Karpas-422 (cell line): ENCODE results near the gene SPATA19. TPM values are rescaled to one million over a fixed set of nuclear protein-coding genes. Genes with fewer than 3 reads are reported as not detected.

Source experiments
- DNase-seq: peaks from one replicate; pipeline ENCODE4 v3.0.0-alpha.2; 2015
- H2AFZ ChIP-seq: fragments of 200-600 bp; sonication (generic); 2 replicates; pipeline ENCODE4 v1.6.1; 2014; ENCODE audit warnings: antibody characterized with exemption, low read length, mixed read lengths
- H3K27ac ChIP-seq: fragments of 200-600 bp; sonication (generic); 2 replicates; pipeline ENCODE4 v1.5.1; 2014; ENCODE audit warnings: mild to moderate bottlenecking, low read length, moderate library complexity
- H3K27me3 ChIP-seq: fragments of 200-600 bp; sonication (generic); 2 replicates; pipeline ENCODE4 v1.6.1; 2014; ENCODE audit warnings: low read length, mixed read lengths
- H3K36me3 ChIP-seq: fragments of 200-600 bp; sonication (generic); 2 replicates; pipeline ENCODE4 v1.6.1; 2014; ENCODE audit warnings: low read length, mixed read lengths; ENCODE audit not compliant: insufficient read depth
- H3K4me1 ChIP-seq: fragments of 200-600 bp; sonication (generic); 2 replicates; pipeline ENCODE4 v1.6.1; 2014; ENCODE audit warnings: mild to moderate bottlenecking, low read length, mixed read lengths
- H3K4me2 ChIP-seq: fragments of 200-600 bp; sonication (generic); 2 replicates; pipeline ENCODE4 v1.6.1; 2014; ENCODE audit warnings: low read length, low read depth, mild to moderate bottlenecking; ENCODE audit not compliant: poor library complexity, severe bottlenecking
- H3K4me3 ChIP-seq: fragments of 200-600 bp; sonication (generic); 2 replicates; pipeline ENCODE4 v1.5.1; 2014; ENCODE audit warnings: mild to moderate bottlenecking, antibody characterized with exemption, low read length, mixed read lengths
- H3K79me2 ChIP-seq: fragments of 200-600 bp; sonication (generic); 2 replicates; pipeline ENCODE4 v1.6.1; 2014; ENCODE audit warnings: mild to moderate bottlenecking, low read length, mixed read lengths
- H3K9ac ChIP-seq: fragments of 200-600 bp; sonication (generic); 2 replicates; pipeline ENCODE4 v1.6.0; 2014; ENCODE audit warnings: low read length
- H3K9me2 ChIP-seq: fragments of 200-600 bp; sonication (generic), shearing (Covaris generic); replicated peaks from 2 replicates; pipeline ENCODE4 v1.6.0; 2014; ENCODE audit warnings: mild to moderate bottlenecking, low read length, moderate library complexity; ENCODE audit not compliant: insufficient read depth
- H3K9me3 ChIP-seq: fragments of 300-700, 200-600 bp; sonication (generic); 2 replicates; pipeline ENCODE4 v1.6.1; 2014; ENCODE audit warnings: low read length, mixed read lengths
- H4K20me1 ChIP-seq: fragments of 200-600 bp; sonication (generic); 2 replicates; pipeline ENCODE4 v1.6.1; 2014; ENCODE audit warnings: mild to moderate bottlenecking, antibody characterized with exemption, low read length, low read depth; ENCODE audit not compliant: insufficient read depth
- total RNA-seq: library from RNA; depleted of rRNA; stranded (reverse); fragments of >200 nt; shearing (Covaris generic); gene quantifications from 2 replicates; pipeline ENCODE4 v1.2.3, GENCODE V29; 2014; ENCODE audit warnings: low replicate concordance

Gene SPATA19
- total RNA-seq, 1 experiment from 2014 or later = not detected

GRCh38 chr11:133826866-133827265, 18.4 kb downstream of the SPATA19 start:
- no peak overlapping the region for H3K4me2 ChIP-seq
- H3K9me2 ChIP-seq = no peaks in the 10 kb centered on the region
- no peaks in the 10 kb centered on the region for H3K9me3 ChIP-seq
- H4K20me1 ChIP-seq = no peaks in the 10 kb centered on the region
- H3K27ac ChIP-seq = no peak overlapping the region
- H3K9ac ChIP-seq = no peak overlapping the region
- no peaks in the 10 kb centered on the region for H3K79me2 ChIP-seq
- no peak overlapping the region for H3K4me3 ChIP-seq
- H3K27me3 ChIP-seq = no peaks in the 10 kb centered on the region
- no peak overlapping the region for H2AFZ ChIP-seq
- H3K36me3 ChIP-seq = no peaks in the 10 kb centered on the region
- DNase-seq = no peak
- H3K4me1 ChIP-seq = no peaks in the 10 kb centered on the region

GRCh38 chr11:133825666-133826065, 19.6 kb downstream of the SPATA19 start:
- no peak overlapping the region for H3K4me3 ChIP-seq
- no peaks in the 10 kb centered on the region for H3K4me1 ChIP-seq
- H3K9ac ChIP-seq = no peak overlapping the region
- H3K9me2 ChIP-seq = no peaks in the 10 kb centered on the region
- H4K20me1 ChIP-seq = no peaks in the 10 kb centered on the region
- H3K27me3 ChIP-seq = no peaks in the 10 kb centered on the region
- H3K4me2 ChIP-seq = no peak overlapping the region
- no peak overlapping the region for H3K27ac ChIP-seq
- H2AFZ ChIP-seq = no peak overlapping the region
- H3K79me2 ChIP-seq = no peaks in the 10 kb centered on the region
- no peak for DNase-seq
- H3K9me3 ChIP-seq = no peaks in the 10 kb centered on the region
- no peaks in the 10 kb centered on the region for H3K36me3 ChIP-seq

GRCh38 chr11:133825156-133825555, 20.2 kb downstream of the SPATA19 start:
- Histone ChIP-seq H3K27ac (no peak overlapping the region), H3K4me1 (no peaks in the 10 kb centered on the region), H3K27me3 (no peaks in the 10 kb centered on the region), H4K20me1 (no peaks in the 10 kb centered on the region), H3K4me3 (no peak overlapping the region), H3K9me3 (no peaks in the 10 kb centered on the region), H3K9me2 (no peaks in the 10 kb centered on the region), H2AFZ (no peak overlapping the region), H3K4me2 (no peak overlapping the region), H3K79me2 (no peaks in the 10 kb centered on the region), H3K9ac (no peak overlapping the region), H3K36me3 (no peaks in the 10 kb centered on the region)
- DNase-seq = no peak

- Histone ChIP-seq H4K20me1 (no peaks in the 10 kb centered on the region), H3K4me3 (no peak overlapping the region), H3K9me3 (no peaks in the 10 kb centered on the region), H3K9ac (no peak overlapping the region), H3K79me2 (no peaks in the 10 kb centered on the region), H3K27ac (no peak overlapping the region), H3K4me2 (no peak overlapping the region), H3K9me2 (no peaks in the 10 kb centered on the region), H3K36me3 (no peaks in the 10 kb centered on the region), H3K27me3 (no peaks in the 10 kb centered on the region), H2AFZ (no peak overlapping the region), H3K4me1 (no peaks in the 10 kb centered on the region)
- no peak for DNase-seq
These were observed 20.7 kb downstream of the SPATA19 start for GRCh38 chr11:133824593-133824992.

- H3K9ac ChIP-seq = no peak overlapping the region
- DNase-seq = no peak
- no peaks in the 10 kb centered on the region for H4K20me1 ChIP-seq
- no peaks in the 10 kb centered on the region for H3K4me1 ChIP-seq
- no peaks in the 10 kb centered on the region for H3K36me3 ChIP-seq
- no peak overlapping the region for H2AFZ ChIP-seq
- no peaks in the 10 kb centered on the region for H3K79me2 ChIP-seq
- no peak overlapping the region for H3K27ac ChIP-seq
- H3K9me2 ChIP-seq = no peaks in the 10 kb centered on the region
- H3K27me3 ChIP-seq = no peaks in the 10 kb centered on the region
- no peak overlapping the region for H3K4me2 ChIP-seq
- no peak overlapping the region for H3K4me3 ChIP-seq
- no peaks in the 10 kb centered on the region for H3K9me3 ChIP-seq
These were observed 21.7 kb downstream of the SPATA19 start for GRCh38 chr11:133823614-133824013.

- Histone ChIP-seq H3K27ac (no peak overlapping the region), H2AFZ (no peak overlapping the region), H3K9me3 (no peaks in the 10 kb centered on the region), H4K20me1 (no peaks in the 10 kb centered on the region), H3K4me1 (no peaks in the 10 kb centered on the region), H3K4me3 (no peak overlapping the region), H3K4me2 (no peak overlapping the region), H3K27me3 (no peaks in the 10 kb centered on the region), H3K79me2 (no peaks in the 10 kb centered on the region), H3K9me2 (no peaks in the 10 kb centered on the region), H3K9ac (no peak overlapping the region), H3K36me3 (no peaks in the 10 kb centered on the region)
- no peak for DNase-seq
These were observed 22.1 kb downstream of the SPATA19 start for GRCh38 chr11:133823211-133823610.

- no peak overlapping the region for H3K4me3 ChIP-seq
- H3K4me1 ChIP-seq = no peaks in the 10 kb centered on the region
- no peak overlapping the region for H3K9ac ChIP-seq
- H3K9me3 ChIP-seq = no peaks in the 10 kb centered on the region
- H4K20me1 ChIP-seq = no peaks in the 10 kb centered on the region
- no peak overlapping the region for H3K27ac ChIP-seq
- H3K36me3 ChIP-seq = no peaks in the 10 kb centered on the region
- no peaks in the 10 kb centered on the region for H3K79me2 ChIP-seq
- peak; percentile 79 for DNase-seq
- H2AFZ ChIP-seq = no peak overlapping the region
- H3K4me2 ChIP-seq = no peak overlapping the region
- H3K27me3 ChIP-seq = no peaks in the 10 kb centered on the region
- H3K9me2 ChIP-seq = no peaks in the 10 kb centered on the region
These were observed 23.5 kb downstream of the SPATA19 start for GRCh38 chr11:133821776-133822175.

GRCh38 chr11:133819746-133820315, 25.5 kb downstream of the SPATA19 start:
- Histone ChIP-seq H4K20me1 (no peaks in the 10 kb centered on the region), H3K27me3 (no peaks in the 10 kb centered on the region), H3K4me1 (no peaks in the 10 kb centered on the region), H3K9ac (no peak overlapping the region), H3K79me2 (no peaks in the 10 kb centered on the region), H3K9me2 (no peaks in the 10 kb centered on the region), H3K9me3 (no peaks in the 10 kb centered on the region), H3K36me3 (no peaks in the 10 kb centered on the region), H2AFZ (no peak overlapping the region), H3K4me3 (no peak overlapping the region), H3K27ac (no peak overlapping the region), H3K4me2 (no peak overlapping the region)
- DNase-seq = no peak

- no peak overlapping the region for H3K9ac ChIP-seq
- DNase-seq = no peak
- no peak overlapping the region for H3K4me2 ChIP-seq
- no peaks in the 10 kb centered on the region for H3K4me1 ChIP-seq
- H2AFZ ChIP-seq = no peak overlapping the region
- no peaks in the 10 kb centered on the region for H3K9me2 ChIP-seq
- H3K36me3 ChIP-seq = no peaks in the 10 kb centered on the region
- no peaks in the 10 kb centered on the region for H3K9me3 ChIP-seq
- no peaks in the 10 kb centered on the region for H3K27me3 ChIP-seq
- H4K20me1 ChIP-seq = no peaks in the 10 kb centered on the region
- no peaks in the 10 kb centered on the region for H3K79me2 ChIP-seq
- no peak overlapping the region for H3K4me3 ChIP-seq
- H3K27ac ChIP-seq = no peak overlapping the region
These were observed 26.2 kb downstream of the SPATA19 start for GRCh38 chr11:133819114-133819513.
